BLaER1 treated with 17β-estradiol and CSF1 and Interleukin-3, amounts not matched to agents 10 nM and 100 nM (cell line): ENCODE data around the gene GRN.

Source experiments
- H3K27ac ChIP-seq, 11 experiments: shearing (Covaris generic); formaldehyde crosslinking; 2 replicates each; pipeline ENCODE4 v1.8.1; 2022
- H3K27me3 ChIP-seq, 11 experiments: shearing (Covaris generic); formaldehyde crosslinking; 2 replicates each; pipeline ENCODE4 v1.8.1; 2022
- H3K36me3 ChIP-seq, 11 experiments: shearing (Covaris generic); formaldehyde crosslinking; 2 replicates each; pipeline ENCODE4 v1.8.1; 2022
- H3K4me1 ChIP-seq, 10 experiments: shearing (Covaris generic); formaldehyde crosslinking; 2 replicates each; pipeline ENCODE4 v1.8.1; 2022
- H3K4me2 ChIP-seq, 11 experiments: shearing (Covaris generic); formaldehyde crosslinking; 2 replicates each; pipeline ENCODE4 v1.8.1; 2022
- H3K4me3 ChIP-seq, 10 experiments: shearing (Covaris generic); formaldehyde crosslinking; 2 replicates each; pipeline ENCODE4 v1.8.1; 2022
- H3K9ac ChIP-seq, 11 experiments: shearing (Covaris generic); formaldehyde crosslinking; 2 replicates each; pipeline ENCODE4 v1.8.1; 2022
- H3K9me3 ChIP-seq, 11 experiments: shearing (Covaris generic); formaldehyde crosslinking; replicated peaks in 1 of 11; 2 replicates each; pipeline ENCODE4 v1.8.1; 2022
- H4K20me1 ChIP-seq, 11 experiments: shearing (Covaris generic); formaldehyde crosslinking; 2 replicates each; pipeline ENCODE4 v1.8.1; 2022
- Cebpa-rat ChIP-seq, 11 experiments: shearing (Covaris generic); IDR thresholded peaks; 2 replicates each; pipeline ENCODE4 v1.8.1; 2022

GRN gene

DNA sequence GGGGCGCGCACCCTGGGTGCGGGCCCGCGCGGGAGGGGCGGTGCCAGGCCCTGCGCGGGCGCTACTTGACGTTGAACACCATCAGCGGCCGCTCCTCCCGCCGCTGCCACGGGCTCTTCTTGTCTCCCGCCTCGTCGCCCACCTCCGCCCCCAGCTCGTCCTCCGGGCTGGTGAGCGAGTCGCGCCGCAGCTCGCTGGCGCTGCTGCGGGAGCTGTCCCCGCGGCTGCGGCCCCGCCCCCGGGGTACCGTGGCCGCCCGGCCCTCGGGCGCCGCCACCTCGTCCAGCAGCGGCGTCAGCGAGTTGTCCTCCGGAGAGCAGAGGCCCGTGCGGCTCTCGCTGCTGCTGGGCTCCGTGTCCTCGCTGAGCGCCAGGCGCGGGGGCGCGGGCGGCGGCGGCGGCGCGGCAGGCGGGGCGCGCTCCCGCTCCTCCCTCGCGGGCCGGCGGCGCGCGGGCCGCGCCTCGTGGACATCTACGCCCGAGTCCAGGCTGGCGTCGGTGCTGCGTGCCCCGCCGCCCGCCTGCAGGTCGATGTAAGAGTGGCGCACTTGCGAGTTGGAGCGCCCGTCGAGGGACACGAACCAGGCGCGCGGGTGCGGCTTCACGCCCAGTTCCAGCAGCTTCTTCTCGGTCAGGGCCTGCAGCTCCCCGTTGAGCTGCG, 8.7 kb downstream of the GRN start:
- peaks cover 29 to 41% (median 33%) of the 10 kb centered on the region in 11 experiments for H3K27me3 ChIP-seq
- peak overlapping the region; percentile 43 to 69 (median 58) for H3K4me3 ChIP-seq
- no peak overlapping the region for H3K27ac ChIP-seq
- no peak for TF ChIP-seq Cebpa-rat (IDR thresholded peaks at IDR 0.05)
- peak overlapping the region; percentile 33 to 73 (median 59); a peak in 20 of 22 replicates for H3K9ac ChIP-seq
- peak overlapping the region; percentile 85 to 97 (median 93) for H3K4me2 ChIP-seq
- peaks cover 30 to 44% (median 38%) of the 10 kb centered on the region in 10 experiments for H3K4me1 ChIP-seq
- no peaks in the 10 kb centered on the region for H3K9me3 ChIP-seq
- H3K36me3 ChIP-seq = peaks cover 24 to 48% (median 43%) of the 10 kb centered on the region in 11 experiments
- H4K20me1 ChIP-seq = peaks cover 26 to 73% (median 50%) of the 10 kb centered on the region in 11 experiments; a peak in 20 of 22 replicates

- peak overlapping the region in 6 of 11 experiments; percentile 23 to 44 (median 38); a peak in 7 of 22 replicates for H3K9ac ChIP-seq
- peaks cover 24 to 37% (median 34%) of the 10 kb centered on the region in 11 experiments for H3K36me3 ChIP-seq
- H3K4me3 ChIP-seq = peak overlapping the region; percentile 43 to 69 (median 56); a peak in 16 of 20 replicates
- no peak for TF ChIP-seq Cebpa-rat (IDR thresholded peaks at IDR 0.05)
- H3K27ac ChIP-seq = no peak overlapping the region
- H3K4me2 ChIP-seq = peak overlapping the region; percentile 85 to 97 (median 93)
- H3K4me1 ChIP-seq = peaks cover 19 to 41% (median 34%) of the 10 kb centered on the region in 10 experiments
- peaks cover 27 to 66% (median 40%) of the 10 kb centered on the region in 11 experiments; a peak in 20 of 22 replicates for H4K20me1 ChIP-seq
- H3K27me3 ChIP-seq = peaks cover 29 to 41% (median 33%) of the 10 kb centered on the region in 11 experiments
- no peaks in the 10 kb centered on the region for H3K9me3 ChIP-seq
Measured at GRCh38 chr17:44354582-44355561, 9.8 kb downstream of the GRN start.

DNA sequence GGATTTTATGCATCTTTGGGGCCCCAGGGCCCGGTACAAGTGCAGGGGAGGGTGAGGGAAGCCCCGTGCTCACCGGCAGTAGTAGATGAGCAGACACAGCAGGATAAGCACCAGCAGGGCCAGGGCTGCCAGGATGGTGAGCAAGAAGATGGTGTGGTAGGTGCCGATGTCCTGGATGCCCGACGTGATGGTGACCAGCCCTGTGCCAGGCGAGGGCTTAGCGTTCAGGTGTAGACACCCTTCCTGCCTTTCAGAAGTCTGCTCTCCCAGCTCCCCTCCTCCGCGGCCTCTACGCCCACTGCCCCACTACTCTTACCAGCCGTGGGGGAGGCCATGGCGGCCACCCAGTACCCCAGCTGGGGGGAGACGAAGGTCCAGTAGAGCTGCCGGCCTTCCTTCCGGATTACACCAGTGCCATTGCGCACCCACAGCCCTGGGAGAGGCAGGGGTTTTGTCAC, 10.6 kb downstream of the GRN start:
- Histone ChIP-seq H3K4me3 (no peak overlapping the region), H3K27me3 (peaks cover 29 to 41% (median 33%) of the 10 kb centered on the region in 11 experiments), H3K36me3 (peaks cover 22 to 30% (median 26%) of the 10 kb centered on the region in 11 experiments), H3K27ac (no peak overlapping the region), H3K9me3 (no peaks in the 10 kb centered on the region), H4K20me1 (peaks cover 30 to 68% (median 42%) of the 10 kb centered on the region in 11 experiments; a peak in 20 of 22 replicates), H3K9ac (peak overlapping the region in 1 of 11 experiments; percentile 37; a peak in 1 of 22 replicates), H3K4me1 (peaks cover 14 to 45% (median 35%) of the 10 kb centered on the region in 10 experiments; a peak in 19 of 20 replicates), H3K4me2 (peak overlapping the region in 5 of 11 experiments; percentile 17 to 94 (median 91); a peak in 6 of 22 replicates)
- TF ChIP-seq Cebpa-rat (IDR thresholded peaks at IDR 0.05) = no peak

DNA sequence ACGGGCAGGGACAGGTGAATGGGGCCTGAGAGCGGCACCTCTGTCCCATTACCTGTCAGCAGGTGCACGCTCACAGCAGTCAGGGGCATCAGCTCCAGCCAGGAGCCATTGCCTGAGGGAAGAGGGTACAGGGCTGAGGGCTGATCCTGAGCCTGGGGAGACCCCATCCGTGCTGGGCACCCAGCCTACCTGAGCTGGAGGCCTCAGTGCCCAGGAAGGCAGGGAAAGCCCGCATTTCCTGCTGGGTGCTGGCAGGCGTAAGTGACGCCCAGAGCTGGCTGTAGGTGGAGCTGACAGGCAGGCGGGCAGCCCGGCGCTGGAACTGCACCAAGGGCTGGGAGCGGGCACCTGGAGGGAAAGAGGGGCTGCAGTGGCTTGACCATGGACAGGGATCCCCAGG, 11.1 kb downstream of the GRN start:
- Histone ChIP-seq H3K4me1 (peaks cover 19 to 51% (median 39%) of the 10 kb centered on the region in 10 experiments; a peak in 19 of 20 replicates), H3K4me3 (no peak overlapping the region), H3K36me3 (peaks cover 18 to 24% (median 20%) of the 10 kb centered on the region in 11 experiments), H3K4me2 (no peak overlapping the region), H4K20me1 (peaks cover 25 to 70% (median 48%) of the 10 kb centered on the region in 11 experiments; a peak in 20 of 22 replicates), H3K9me3 (no peaks in the 10 kb centered on the region), H3K27ac (no peak overlapping the region), H3K27me3 (peaks cover 29 to 41% (median 33%) of the 10 kb centered on the region in 11 experiments), H3K9ac (no peak overlapping the region)
- no peak for TF ChIP-seq Cebpa-rat (IDR thresholded peaks at IDR 0.05)

- Histone ChIP-seq H3K36me3 (peaks cover 0 to 6% (median 2%) of the 10 kb centered on the region in 11 experiments; a peak in 16 of 22 replicates), H3K4me2 (no peak overlapping the region), H3K9me3 (no peaks in the 10 kb centered on the region), H4K20me1 (peaks cover 7 to 70% (median 37%) of the 10 kb centered on the region in 11 experiments; a peak in 20 of 22 replicates), H3K4me1 (peaks cover 30 to 67% (median 55%) of the 10 kb centered on the region in 10 experiments; a peak in 19 of 20 replicates), H3K9ac (no peak overlapping the region), H3K27me3 (peaks cover 19 to 25% (median 23%) of the 10 kb centered on the region in 11 experiments), H3K27ac (no peak overlapping the region), H3K4me3 (no peak overlapping the region)
- TF ChIP-seq Cebpa-rat (IDR thresholded peaks at IDR 0.05) = no peak
Measured at GRCh38 chr17:44358066-44358465, 13.0 kb downstream of the GRN start.

- Histone ChIP-seq H3K9me3 (no peaks in the 10 kb centered on the region), H3K4me1 (peaks cover 20 to 61% (median 49%) of the 10 kb centered on the region in 10 experiments; a peak in 19 of 20 replicates), H4K20me1 (peaks cover 0 to 61% (median 28%) of the 10 kb centered on the region in 11 experiments; a peak in 16 of 22 replicates), H3K27ac (no peak overlapping the region), H3K4me2 (peak overlapping the region in 3 of 11 experiments; percentile 15 to 33 (median 25); a peak in 4 of 22 replicates), H3K4me3 (no peak overlapping the region), H3K9ac (no peak overlapping the region; a peak in 1 of 22 replicates), H3K36me3 (no peaks in the 10 kb centered on the region), H3K27me3 (peaks cover 9 to 16% (median 14%) of the 10 kb centered on the region in 11 experiments)
- TF ChIP-seq Cebpa-rat (IDR thresholded peaks at IDR 0.05) = no peak
Measured at GRCh38 chr17:44359006-44359405, 13.9 kb downstream of the GRN start.

DNA sequence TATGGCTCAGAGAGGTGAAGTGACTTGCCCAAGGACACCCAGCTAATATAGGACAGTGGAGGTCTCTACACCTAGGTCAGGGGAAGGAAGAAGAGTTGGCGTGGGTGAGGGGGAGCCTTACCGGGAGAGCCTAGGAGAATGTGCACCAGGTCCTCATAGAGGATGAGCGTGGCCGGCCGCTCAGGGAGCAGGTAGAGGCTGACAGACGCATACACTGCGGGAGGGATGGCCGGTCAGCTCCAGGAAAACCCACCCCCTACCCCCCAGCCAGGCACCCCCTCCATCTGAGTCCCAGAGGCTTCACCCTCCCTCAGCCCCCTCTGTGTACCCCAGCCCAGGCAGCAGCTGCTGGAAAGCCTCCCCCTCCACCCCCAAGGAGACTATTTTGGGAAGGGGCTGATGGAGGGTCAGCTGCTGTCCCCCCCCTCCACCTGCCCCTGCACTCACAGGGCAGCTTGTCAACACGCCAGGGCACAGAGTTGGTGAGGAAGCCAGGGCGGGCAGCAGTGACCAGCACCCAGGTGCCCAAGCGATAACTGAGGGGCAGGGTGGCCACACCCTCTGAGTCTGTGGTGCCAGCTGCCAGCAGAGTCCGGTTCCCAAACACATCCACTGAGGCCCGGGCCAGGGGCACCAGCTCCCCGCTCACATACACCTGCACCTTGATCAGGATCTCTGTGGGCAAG, 14.5 kb downstream of the GRN start:
- no peak overlapping the region for H3K27ac ChIP-seq
- no peaks in the 10 kb centered on the region for H3K9me3 ChIP-seq
- H3K9ac ChIP-seq = no peak overlapping the region
- TF ChIP-seq Cebpa-rat (IDR thresholded peaks at IDR 0.05) = no peak
- no peak overlapping the region for H3K4me3 ChIP-seq
- peak overlapping the region in 2 of 11 experiments; percentile 92 to 94; a peak in 1 of 22 replicates for H3K4me2 ChIP-seq
- H3K27me3 ChIP-seq = peaks cover 3 to 10% (median 8%) of the 10 kb centered on the region in 11 experiments; a peak in 20 of 22 replicates
- H3K36me3 ChIP-seq = no peaks in the 10 kb centered on the region
- peaks cover 19 to 58% (median 46%) of the 10 kb centered on the region in 10 experiments; a peak in 19 of 20 replicates for H3K4me1 ChIP-seq
- H4K20me1 ChIP-seq = peaks cover 0 to 60% (median 27%) of the 10 kb centered on the region in 11 experiments; a peak in 15 of 22 replicates

GRCh38 chr17:44360144-44360533, 15.0 kb downstream of the GRN start:
- Histone ChIP-seq H3K9me3 (no peaks in the 10 kb centered on the region), H3K4me1 (peaks cover 19 to 52% (median 42%) of the 10 kb centered on the region in 10 experiments; a peak in 19 of 20 replicates), H3K4me3 (no peak overlapping the region), H3K4me2 (peak overlapping the region in 4 of 11 experiments; percentile 91 to 94 (median 92); a peak in 4 of 22 replicates), H3K36me3 (no peaks in the 10 kb centered on the region), H3K27ac (no peak overlapping the region), H3K27me3 (peaks cover 0 to 4% (median 2%) of the 10 kb centered on the region in 11 experiments; a peak in 10 of 22 replicates), H4K20me1 (peaks cover 0 to 55% (median 25%) of the 10 kb centered on the region in 11 experiments; a peak in 15 of 22 replicates), H3K9ac (no peak overlapping the region)
- no peak for TF ChIP-seq Cebpa-rat (IDR thresholded peaks at IDR 0.05)
